SJSA1 (cell line): Measurements from ENCODE around the gene MYO5B. TPM values are rescaled to one million over a fixed set of nuclear protein-coding genes. Genes with fewer than 3 reads are reported as not detected.

ENCODE experiments used
- DNase-seq, 2 experiments: peaks; one replicate each; pipeline ENCODE4 v3.0.0-alpha.2; 2015 to 2020; ENCODE audit warnings: low spot score in 2 of 2, low read depth in 1 of 2
- H3K27ac ChIP-seq: fragments of 250-450 bp; sonication (Bioruptor Pico); 2 replicates; pipeline ENCODE4 v1.5.1; 2020; ENCODE audit warnings: mild to moderate bottlenecking, moderate library complexity
- H3K27me3 ChIP-seq: fragments of 250-450 bp; sonication (Bioruptor Pico); replicated peaks from 2 replicates; pipeline ENCODE4 v1.5.1; 2020; ENCODE audit warnings: mild to moderate bottlenecking, moderate library complexity
- H3K36me3 ChIP-seq: fragments of 250-450 bp; sonication (Bioruptor Pico); 2 replicates; pipeline ENCODE4 v1.5.1; 2020; ENCODE audit warnings: mild to moderate bottlenecking
- H3K4me1 ChIP-seq: fragments of 250-450 bp; sonication (Bioruptor Pico); replicated peaks from 2 replicates; pipeline ENCODE4 v1.6.1; 2021; ENCODE audit warnings: mild to moderate bottlenecking
- H3K4me3 ChIP-seq: fragments of 250-450 bp; sonication (Bioruptor Pico); 2 replicates; pipeline ENCODE4 v1.5.1; 2020; ENCODE audit warnings: mild to moderate bottlenecking
- H3K9me3 ChIP-seq: fragments of 250-450 bp; sonication (Bioruptor Pico); replicated peaks from 2 replicates; pipeline ENCODE4 v1.5.1; 2020; ENCODE audit warnings: mild to moderate bottlenecking
- total RNA-seq: library from RNA; depleted of rRNA; stranded (reverse); fragments of >200 nt; shearing (Covaris generic); gene quantifications from 2 replicates; pipeline ENCODE4 v1.2.3, GENCODE V29; 2014

The MYO5B gene
- total RNA-seq, 1 experiment from 2014 or later, result 3.4 TPM

GRCh38 chr18:49847524-49847923 lies 347.4 kb downstream of the MYO5B start:
- no peaks in the 10 kb centered on the region for H3K27me3 ChIP-seq
- DNase-seq, result no peak
- H3K36me3 ChIP-seq, result no peaks in the 10 kb centered on the region
- H3K27ac ChIP-seq, result no peak overlapping the region
- no peaks in the 10 kb centered on the region for H3K9me3 ChIP-seq
- H3K4me3 ChIP-seq, result no peak overlapping the region
- peaks cover 34% of the 10 kb centered on the region for H3K4me1 ChIP-seq

GRCh38 chr18:49846718-49847470 lies 348.1 kb downstream of the MYO5B start:
- peaks cover 35% of the 10 kb centered on the region for H3K4me1 ChIP-seq
- no peaks in the 10 kb centered on the region for H3K36me3 ChIP-seq
- DNase-seq, result no peak

GRCh38 chr18:49846361-49846662 lies 348.6 kb downstream of the MYO5B start:
- Histone ChIP-seq H3K27me3 (no peaks in the 10 kb centered on the region), H3K4me3 (no peak overlapping the region), H3K4me1 (peaks cover 35% of the 10 kb centered on the region), H3K36me3 (no peaks in the 10 kb centered on the region), H3K27ac (no peak overlapping the region), H3K9me3 (no peaks in the 10 kb centered on the region)
- no peak for DNase-seq

More at GRCh38 chr18:49846718-49847470, 348.1 kb downstream of the MYO5B start:
- Histone ChIP-seq H3K4me3 (no peak overlapping the region), H3K27me3 (no peaks in the 10 kb centered on the region), H3K9me3 (no peaks in the 10 kb centered on the region), H3K27ac (no peak overlapping the region)

GRCh38 chr18:49845629-49846360 lies 349.2 kb downstream of the MYO5B start:
- DNase-seq, result no peak

GRCh38 chr18:49844903-49845302 lies 350.0 kb downstream of the MYO5B start:
- peaks cover 31% of the 10 kb centered on the region for H3K4me1 ChIP-seq
- no peak overlapping the region for H3K27ac ChIP-seq
- no peaks in the 10 kb centered on the region for H3K9me3 ChIP-seq

More at GRCh38 chr18:49845629-49846360, 349.2 kb downstream of the MYO5B start:
- no peak overlapping the region for H3K27ac ChIP-seq
- no peak overlapping the region for H3K4me3 ChIP-seq
- no peaks in the 10 kb centered on the region for H3K36me3 ChIP-seq
- H3K27me3 ChIP-seq, result no peaks in the 10 kb centered on the region
- peaks cover 35% of the 10 kb centered on the region for H3K4me1 ChIP-seq
- H3K9me3 ChIP-seq, result no peaks in the 10 kb centered on the region

GRCh38 chr18:49843778-49844625 lies 350.9 kb downstream of the MYO5B start:
- no peaks in the 10 kb centered on the region for H3K27me3 ChIP-seq
- H3K9me3 ChIP-seq, result no peaks in the 10 kb centered on the region
- no peak overlapping the region for H3K4me3 ChIP-seq
- H3K36me3 ChIP-seq, result no peaks in the 10 kb centered on the region
- no peak for DNase-seq
- peaks cover 23% of the 10 kb centered on the region for H3K4me1 ChIP-seq
- H3K27ac ChIP-seq, result no peak overlapping the region

More at GRCh38 chr18:49844903-49845302, 350.0 kb downstream of the MYO5B start:
- no peak for DNase-seq
- Histone ChIP-seq H3K4me3 (no peak overlapping the region), H3K27me3 (no peaks in the 10 kb centered on the region), H3K36me3 (no peaks in the 10 kb centered on the region)

- no peaks in the 10 kb centered on the region for H3K9me3 ChIP-seq
- H3K36me3 ChIP-seq, result no peaks in the 10 kb centered on the region
- H3K27me3 ChIP-seq, result no peaks in the 10 kb centered on the region
- no peak overlapping the region for H3K4me3 ChIP-seq
- peaks cover 20% of the 10 kb centered on the region for H3K4me1 ChIP-seq
- no peak overlapping the region for H3K27ac ChIP-seq
- DNase-seq, result no peak
Observed at GRCh38 chr18:49843131-49843530, 351.8 kb downstream of the MYO5B start.

- no peaks in the 10 kb centered on the region for H3K36me3 ChIP-seq
- H3K4me1 ChIP-seq, result peaks cover 20% of the 10 kb centered on the region
- H3K27me3 ChIP-seq, result no peaks in the 10 kb centered on the region
- H3K4me3 ChIP-seq, result no peak overlapping the region
- H3K27ac ChIP-seq, result no peak overlapping the region
- H3K9me3 ChIP-seq, result no peaks in the 10 kb centered on the region
- DNase-seq, result no peak
Observed at GRCh38 chr18:49842656-49843055, 352.3 kb downstream of the MYO5B start.

- no peak for DNase-seq
- Histone ChIP-seq H3K36me3 (no peaks in the 10 kb centered on the region), H3K27ac (no peak overlapping the region), H3K9me3 (no peaks in the 10 kb centered on the region), H3K4me3 (no peak overlapping the region), H3K4me1 (peaks cover 20% of the 10 kb centered on the region), H3K27me3 (no peaks in the 10 kb centered on the region)
Observed at GRCh38 chr18:49841236-49842217, 353.4 kb downstream of the MYO5B start.

- no peaks in the 10 kb centered on the region for H3K27me3 ChIP-seq
- peaks cover 39% of the 10 kb centered on the region for H3K4me1 ChIP-seq
- no peak overlapping the region for H3K27ac ChIP-seq
- no peak for DNase-seq
- H3K36me3 ChIP-seq, result peaks cover 4% of the 10 kb centered on the region; the same call in 1 of the 2 replicates
- no peaks in the 10 kb centered on the region for H3K9me3 ChIP-seq
- no peak overlapping the region for H3K4me3 ChIP-seq
Observed at GRCh38 chr18:49839012-49839411, 355.9 kb downstream of the MYO5B start.

- no peak overlapping the region for H3K27ac ChIP-seq
- H3K4me1 ChIP-seq, result peaks cover 35% of the 10 kb centered on the region
- H3K36me3 ChIP-seq, result peaks cover 4% of the 10 kb centered on the region; the same call in 1 of the 2 replicates
- no peaks in the 10 kb centered on the region for H3K27me3 ChIP-seq
- no peak overlapping the region for H3K4me3 ChIP-seq
- DNase-seq, result no peak
- no peaks in the 10 kb centered on the region for H3K9me3 ChIP-seq
Observed at GRCh38 chr18:49838381-49838780, 356.6 kb downstream of the MYO5B start.

- H3K27me3 ChIP-seq, result no peaks in the 10 kb centered on the region
- peaks cover 30% of the 10 kb centered on the region for H3K4me1 ChIP-seq
- H3K4me3 ChIP-seq, result no peak overlapping the region
- H3K36me3 ChIP-seq, result peaks cover 4% of the 10 kb centered on the region; the same call in 1 of the 2 replicates
- no peaks in the 10 kb centered on the region for H3K9me3 ChIP-seq
- no peak for DNase-seq
- no peak overlapping the region for H3K27ac ChIP-seq
Observed at GRCh38 chr18:49837889-49838288, 357.1 kb downstream of the MYO5B start.
